HepG2 (cell line): ENCODE results near the gene MYEOV. TPM values are rescaled to one million over a fixed set of nuclear protein-coding genes. Genes with fewer than 3 reads are reported as not detected.

Source experiments
- ATF1 ChIP-seq: IDR thresholded peaks from 2 replicates; pipeline ENCODE4 v1.6.1; 2016; ENCODE audit warnings: mild to moderate bottlenecking, control low read depth
- BHLHE40 ChIP-seq: IDR thresholded peaks from 2 replicates; pipeline ENCODE4 v1.6.1; 2011; ENCODE audit warnings: low read length, improper control_type of control experiment
- CEBPB ChIP-seq: IDR thresholded peaks from 2 replicates; pipeline ENCODE4 v1.6.1; 2011; ENCODE audit warnings: low read depth, low read length, improper control_type of control experiment, borderline replicate concordance
- HNF1A ChIP-seq, 2 experiments: sonication (generic) in 1 of 2; formaldehyde crosslinking in 1 of 2; IDR thresholded peaks; 2 replicates each; pipeline versions ENCODE4 v1.4.0 to v1.6.1; 2016 to 2020; ENCODE audit warnings: borderline replicate concordance in 1 of 2, low read depth in 1 of 2, mild to moderate bottlenecking in 1 of 2, missing genetic modification reagents in 1 of 2
- JUN ChIP-seq: sonication (generic); formaldehyde crosslinking; IDR thresholded peaks from 2 replicates; pipeline ENCODE4 v1.4.0; 2020; ENCODE audit warnings: mild to moderate bottlenecking, missing genetic modification reagents
- MED1 ChIP-seq: sonication (generic); formaldehyde crosslinking; IDR thresholded peaks from 2 replicates; pipeline ENCODE4 v1.4.0; 2020; ENCODE audit warnings: missing genetic modification reagents
- NCOR1 ChIP-seq: fragments of 200-600 bp; sonication (generic); IDR thresholded peaks from 2 replicates; pipeline ENCODE4 v1.7.0; 2017; ENCODE audit warnings: antibody characterized with exemption, low read length, borderline replicate concordance
- PHB2 ChIP-seq: fragments of 450-650 bp; IDR thresholded peaks from 2 replicates; pipeline ENCODE4 v1.6.1; 2018; ENCODE audit not compliant: partially characterized antibody
- RBM22 ChIP-seq: fragments of 200-400 bp; formaldehyde crosslinking; optimal IDR thresholded peaks from 2 replicates; pipeline ENCODE3; 2017; ENCODE audit warnings: mild to moderate bottlenecking, low read length, moderate library complexity
- SAFB2 ChIP-seq: sonication (generic); formaldehyde crosslinking; IDR thresholded peaks from 2 replicates; pipeline ENCODE4 v1.5.1; 2020; ENCODE audit warnings: missing genetic modification reagents, low read depth, mild to moderate bottlenecking, borderline replicate concordance
- SIN3A ChIP-seq: IDR thresholded peaks from 2 replicates; pipeline ENCODE4 v1.6.1; 2011; ENCODE audit warnings: low read depth, mild to moderate bottlenecking, control low read depth, low read length, borderline replicate concordance
- TERF1 ChIP-seq: sonication (generic); formaldehyde crosslinking; IDR thresholded peaks from 2 replicates; pipeline ENCODE4 v1.8.0; 2022; ENCODE audit warnings: mild to moderate bottlenecking, missing genetic modification reagents, moderate library complexity
- TRIM24 ChIP-seq: sonication (generic); formaldehyde crosslinking; IDR thresholded peaks from 2 replicates; pipeline ENCODE4 v1.8.0; 2022; ENCODE audit warnings: mild to moderate bottlenecking, missing genetic modification reagents
- ZBTB3 ChIP-seq: sonication (generic); formaldehyde crosslinking; IDR thresholded peaks from 2 replicates; pipeline ENCODE4 v1.4.0; 2020; ENCODE audit warnings: low read depth, mild to moderate bottlenecking, moderate library complexity, missing genetic modification reagents, borderline replicate concordance
- ZHX2 ChIP-seq, 2 experiments: sonication (generic) in 1 of 2; formaldehyde crosslinking in 1 of 2; IDR thresholded peaks; 2 replicates each; pipeline versions ENCODE4 v1.6.1 to v1.9.0; 2014 to 2022; ENCODE audit warnings: antibody characterized with exemption in 1 of 2, borderline replicate concordance in 1 of 2, inconsistent platforms in 1 of 2, low read depth in 1 of 2, missing genetic modification reagents in 1 of 2
- polyA plus RNA-seq, 8 experiments: library from polyadenylated mRNA; depleted of rRNA in 3 of 8; stranded (reverse) in 7 of 8; unstranded in 1 of 8; fragments of >200 nt; fragmentation: Illumina TruSeq in 4 of 8; extraction: Trizol in 4 of 8; gene quantifications; 2 replicates each; pipeline versions ENCODE4 v1.2.1 to v1.2.3, GENCODE V29; 2011 to 2016; ENCODE audit warnings: low read depth in 4 of 8, missing spikeins in 1 of 8, mixed read lengths in 1 of 8; ENCODE audit not compliant: insufficient read depth in 1 of 8
- total RNA-seq, 5 experiments: library from RNA; depleted of rRNA; stranded (reverse); fragments of >200 nt; fragmentation: Illumina TruSeq; extraction: Trizol; gene quantifications; 2 replicates each; pipeline ENCODE4 v1.2.3, GENCODE V29; 2016; ENCODE audit warnings: low read depth in 1 of 5

MYEOV gene
- total and polyA plus RNA-seq, 2 of the 13 experiments (the other 11 are each of a cell fraction or from before 2014, with no cell fraction given), result 0.33 to 1.8 TPM

GRCh38 chr11:69295995-69296889 lies 2.3 kb downstream of the MYEOV start (continued):
- TF ChIP-seq SIN3A, result no peak
- TF ChIP-seq MED1 (CRISPR knock-in tag), result no peak
- TF ChIP-seq TERF1, result no peak
- TF ChIP-seq CEBPB, result peak; percentile 100
- no peak for TF ChIP-seq RBM22
- TF ChIP-seq BHLHE40, result 0 out of 2 replicates have a peak, but pooled peaks have one; percentile 18
- no peak for TF ChIP-seq SAFB2
- TF ChIP-seq TRIM24 (CRISPR knock-in tag), result 0 out of 2 replicates have a peak, but pooled peaks have one; percentile 14
- no peak for TF ChIP-seq ATF1 (CRISPR knock-in tag)
- TF ChIP-seq HNF1A (IDR thresholded peaks at IDR 0.05; ENCODE audit: low read depth), result no peak
- 0 out of 2 replicates have a peak, but pooled peaks have one; percentile 26 for TF ChIP-seq HNF1A (CRISPR knock-in tag; IDR thresholded peaks at IDR 0.05; ENCODE audit: borderline replicate concordance)
- 0 out of 2 replicates have a peak, but pooled peaks have one; percentile 30 for TF ChIP-seq JUN (CRISPR knock-in tag)
- 0 out of 2 replicates have a peak, but pooled peaks have one; percentile 21 for TF ChIP-seq NCOR1
- no peak for TF ChIP-seq ZBTB3 (CRISPR knock-in tag)
- no peak for TF ChIP-seq ZHX2 (IDR thresholded peaks at IDR 0.05; ENCODE audit: low read depth)
- TF ChIP-seq ZHX2 (CRISPR knock-in tag; IDR thresholded peaks at IDR 0.05; ENCODE audit: borderline replicate concordance), result no peak
- TF ChIP-seq PHB2, result no peak
